Left hindlimb (tissue), 1 donor: ENCODE data around the gene C16orf74.

Experiments
- DNase-seq: peaks from one replicate; pipeline ENCODE4 v3.0.0-alpha.2; 2018

The C16orf74 gene

DNA sequence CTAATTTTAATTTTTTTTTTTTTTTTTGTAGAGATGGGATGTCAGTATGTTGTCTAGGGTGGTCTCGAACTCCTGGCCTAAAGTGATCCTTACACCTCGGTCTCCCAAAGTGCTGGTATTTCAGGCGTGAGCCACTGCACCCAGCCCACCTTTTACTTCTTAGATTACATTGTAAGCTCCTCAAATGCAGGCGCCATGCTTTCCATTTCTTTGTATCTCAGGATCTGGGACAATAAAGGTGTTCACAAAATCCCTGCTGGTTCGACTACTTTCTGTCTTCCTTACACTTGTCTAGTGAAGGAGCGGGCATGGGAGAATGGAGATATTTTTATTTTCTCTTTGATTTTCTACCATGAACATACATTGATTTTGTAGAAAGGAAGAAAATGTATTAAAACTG is 23.2 kb upstream of the C16orf74 start:
- DNase-seq = no peak

GRCh38 chr16:85773044-85773443 is 22.1 kb upstream of the C16orf74 start:
- DNase-seq = no peak

DNA sequence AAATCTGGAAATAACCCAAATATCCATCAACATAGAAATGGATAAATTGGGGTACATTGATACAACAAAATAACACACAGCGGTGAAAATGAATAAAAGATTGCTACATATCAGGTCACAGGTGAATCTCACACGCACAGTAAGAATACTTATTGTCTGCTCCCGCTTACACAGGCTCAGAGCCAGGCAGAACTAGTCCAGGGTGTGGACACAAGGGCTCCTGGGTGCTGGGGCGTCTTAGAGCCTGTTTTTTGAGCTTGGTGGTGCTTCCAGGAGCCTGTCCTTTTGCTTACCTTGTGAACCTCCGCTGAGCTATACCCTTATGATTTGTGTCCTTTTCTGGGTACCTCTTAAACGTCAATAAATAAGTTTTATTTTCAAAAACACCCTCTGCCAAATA is 19.8 kb upstream of the C16orf74 start:
- no peak for DNase-seq

- DNase-seq = no peak
Measured at GRCh38 chr16:85768199-85768598, 17.3 kb upstream of the C16orf74 start.

DNA sequence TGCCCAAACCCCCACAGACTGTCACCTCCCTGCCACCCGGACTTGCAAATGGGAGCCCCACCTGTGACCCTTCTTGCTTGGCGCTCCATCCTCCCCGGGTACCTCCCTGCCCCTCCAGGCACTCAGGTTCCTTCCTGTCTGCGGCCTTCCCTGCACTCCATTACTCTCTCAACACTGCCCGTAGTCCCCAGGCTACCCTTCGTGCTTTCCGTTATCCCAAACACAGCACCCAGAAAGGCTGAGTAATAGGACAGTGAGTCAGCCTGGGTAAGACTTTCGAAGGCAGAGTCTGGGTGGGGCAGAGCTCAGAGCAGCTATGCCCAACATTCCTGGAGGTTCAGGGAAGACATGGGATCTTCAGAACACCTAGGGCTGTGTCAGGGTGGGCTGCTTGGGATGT is 16.6 kb upstream of the C16orf74 start:
- no peak for DNase-seq

DNA sequence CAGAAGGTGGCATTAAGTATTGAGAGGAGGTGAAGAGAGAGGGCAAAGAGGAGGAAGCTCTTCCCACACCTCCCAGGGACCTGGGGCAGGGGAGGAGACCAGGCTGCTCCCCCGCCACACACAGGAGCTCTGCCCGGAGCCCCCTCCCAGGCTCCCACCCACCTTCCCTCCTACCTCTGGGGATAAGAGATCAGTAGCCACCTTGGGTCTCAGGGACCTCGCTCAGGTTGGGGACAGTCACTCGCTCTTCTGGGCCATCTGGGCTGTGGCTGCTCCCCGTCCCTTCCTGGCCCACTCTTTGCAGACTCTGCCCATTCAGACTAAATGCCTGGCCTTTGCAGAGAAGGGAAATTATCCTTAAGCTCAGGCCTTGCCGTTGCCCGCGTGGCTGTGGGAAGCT is 14.9 kb upstream of the C16orf74 start:
- no peak for DNase-seq

GRCh38 chr16:85765211-85765610 is 14.3 kb upstream of the C16orf74 start:
- no peak for DNase-seq

DNA sequence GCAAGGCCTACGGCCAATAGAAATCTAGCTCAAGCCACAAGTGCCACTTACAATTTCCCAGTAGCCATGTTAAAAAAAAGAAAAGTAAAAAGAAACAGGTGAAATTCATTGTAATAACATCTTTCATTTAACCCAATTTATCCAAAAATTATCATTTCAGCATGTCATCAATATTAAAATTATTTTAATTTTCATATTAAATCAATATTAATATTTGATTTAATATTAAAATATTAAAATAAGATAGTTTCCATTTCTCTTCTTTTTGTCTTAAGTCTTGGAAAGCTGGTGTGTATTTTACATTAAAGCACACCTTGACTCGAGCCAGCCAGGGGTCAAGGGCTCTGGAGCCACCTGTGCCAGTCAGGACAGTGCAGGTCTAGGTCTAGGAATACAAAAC is 12.7 kb upstream of the C16orf74 start:
- no peak for DNase-seq

DNA sequence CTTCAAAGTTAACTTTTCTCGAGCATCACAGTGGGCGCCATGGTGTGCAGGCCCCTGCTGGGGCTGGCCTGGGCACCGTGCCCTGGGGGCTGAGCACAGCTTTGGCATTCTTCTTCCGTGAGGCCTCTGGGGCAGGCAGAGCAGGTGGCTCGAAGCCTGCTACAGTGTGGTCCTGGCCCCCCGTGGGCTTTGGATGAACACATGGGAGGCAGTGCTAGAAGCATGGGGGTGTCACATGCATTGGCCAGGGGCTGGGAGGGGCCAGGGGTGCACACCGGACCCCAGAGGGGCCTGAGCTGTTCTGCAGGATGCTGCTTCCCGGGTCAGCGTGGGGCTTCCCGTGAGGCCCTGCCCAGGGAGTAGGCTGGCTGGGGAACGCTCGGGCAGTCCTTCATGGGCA is 12.1 kb upstream of the C16orf74 start:
- DNase-seq = no peak

DNA sequence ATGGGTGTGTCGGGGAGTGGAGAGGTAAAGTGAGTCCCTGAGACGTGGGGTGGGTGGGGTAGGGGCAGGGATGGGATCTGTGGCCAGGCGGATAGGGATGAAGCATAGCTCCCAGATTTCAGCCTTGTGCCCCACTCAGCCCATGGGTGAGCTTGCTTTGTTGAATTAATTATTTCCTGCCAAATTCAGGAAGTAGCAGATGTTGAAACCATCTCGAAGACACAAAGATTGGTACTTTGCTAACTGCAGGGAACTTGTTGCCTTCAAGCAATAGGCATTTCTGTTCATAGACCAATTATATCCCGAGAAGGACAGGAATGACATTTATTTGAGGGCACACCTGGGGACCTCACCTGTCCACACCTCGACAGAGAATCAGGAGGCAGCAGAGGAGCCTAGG is 11.0 kb upstream of the C16orf74 start:
- no peak for DNase-seq

DNA sequence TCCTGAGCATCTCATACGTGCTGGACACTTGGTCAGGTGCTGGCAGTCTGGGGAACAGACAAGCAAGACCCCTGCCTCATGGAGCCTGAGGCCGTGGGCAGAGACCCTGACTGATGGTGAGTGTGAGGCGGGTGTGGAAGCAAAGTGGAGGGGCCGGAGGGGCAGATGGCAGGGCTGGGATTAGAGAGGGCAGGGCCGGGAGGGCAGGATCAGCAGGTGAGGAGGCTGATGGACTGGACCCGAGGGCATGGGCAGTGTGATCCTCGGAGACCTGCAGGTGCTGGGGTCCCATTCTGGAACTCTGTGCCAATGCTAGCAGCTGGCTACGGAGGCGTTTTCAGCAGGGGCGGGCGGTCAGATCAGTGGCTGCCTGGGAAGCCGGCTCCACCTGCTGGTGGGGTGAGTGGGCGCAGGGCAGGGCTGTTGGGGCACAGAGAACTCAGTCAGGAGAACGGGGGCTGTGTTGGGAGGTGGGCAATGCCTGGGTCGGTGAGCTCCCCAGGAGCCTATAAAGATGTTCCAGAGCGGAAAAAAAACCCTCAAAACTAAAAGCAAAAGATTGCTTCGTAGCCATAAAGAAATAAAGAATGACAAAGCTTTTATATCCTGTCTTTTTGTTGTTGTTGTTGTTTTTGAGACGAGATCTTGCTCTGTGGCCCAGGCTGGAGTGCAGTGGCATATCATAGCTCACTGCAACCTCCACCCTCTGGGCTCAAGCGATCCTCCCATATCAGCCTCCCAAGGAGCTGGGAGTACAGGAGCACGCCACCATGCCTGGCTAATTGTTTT is 8.9 kb upstream of the C16orf74 start:
- no peak for DNase-seq

DNA sequence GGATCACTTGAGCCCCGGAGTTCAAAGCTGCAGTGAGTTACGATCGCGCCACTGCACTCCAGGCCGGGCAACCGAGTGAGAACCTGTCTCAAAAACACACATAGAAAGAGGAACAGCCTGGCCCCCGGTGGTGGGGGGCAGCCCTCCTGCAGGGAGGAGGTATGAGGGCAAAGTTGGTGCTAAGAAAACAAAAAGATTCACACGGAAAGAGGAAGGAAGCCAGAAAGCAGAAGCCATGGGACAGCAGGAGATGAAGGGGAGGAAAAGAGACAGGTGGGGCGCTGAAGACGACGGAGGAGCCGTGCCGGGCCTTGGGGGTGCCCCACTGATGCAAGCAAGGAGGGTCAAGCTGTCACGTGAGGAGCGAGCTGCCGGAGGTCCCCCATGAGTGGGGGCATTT is 8.2 kb upstream of the C16orf74 start:
- no peak for DNase-seq

DNA sequence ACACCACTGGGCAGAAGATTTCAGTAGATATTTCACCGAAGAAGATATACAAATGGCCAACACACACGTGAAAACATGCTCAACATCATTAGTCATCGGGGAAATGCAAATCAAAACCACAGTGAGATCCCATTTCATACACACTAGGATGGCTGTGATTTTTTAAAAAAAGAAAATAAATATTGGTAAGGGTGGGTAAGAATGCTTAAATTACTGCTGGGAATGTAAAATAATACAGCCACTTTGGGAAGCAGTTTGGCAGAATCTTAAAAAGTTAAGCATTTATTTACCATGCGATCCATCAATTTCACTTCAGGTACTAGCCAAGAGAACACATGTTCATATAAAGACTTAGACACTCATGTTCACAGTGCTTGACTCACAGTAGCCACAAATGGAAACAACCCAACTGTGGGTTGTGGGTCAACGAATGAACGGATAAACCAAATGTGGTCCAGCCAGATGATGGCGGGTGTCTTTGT is 6.5 kb upstream of the C16orf74 start:
- DNase-seq = no peak

- DNase-seq = no peak
Measured at GRCh38 chr16:85755929-85756768, 5.3 kb upstream of the C16orf74 start.

- no peak for DNase-seq
Measured at GRCh38 chr16:85754413-85754812, 3.5 kb upstream of the C16orf74 start.

DNA sequence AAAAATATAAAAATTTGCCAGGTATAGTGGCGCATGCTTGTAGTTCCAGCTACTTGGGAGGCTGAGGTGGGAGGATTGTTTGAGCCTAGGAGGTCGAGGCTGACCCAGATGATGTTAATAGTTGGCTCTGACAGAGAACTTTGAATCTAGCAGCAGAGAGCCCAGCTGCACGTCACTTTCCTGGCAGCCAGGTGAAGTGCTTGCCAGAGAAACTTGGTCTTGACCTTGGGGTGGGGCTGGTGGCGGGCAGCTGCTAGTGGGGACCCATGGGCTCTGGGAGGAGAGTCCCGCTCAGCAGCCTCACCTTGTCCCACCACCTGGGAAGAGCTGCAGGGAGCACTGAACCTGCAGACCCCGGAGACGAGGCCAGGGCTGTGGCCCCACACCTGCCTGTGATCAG is 3.1 kb upstream of the C16orf74 start:
- no peak for DNase-seq

DNA sequence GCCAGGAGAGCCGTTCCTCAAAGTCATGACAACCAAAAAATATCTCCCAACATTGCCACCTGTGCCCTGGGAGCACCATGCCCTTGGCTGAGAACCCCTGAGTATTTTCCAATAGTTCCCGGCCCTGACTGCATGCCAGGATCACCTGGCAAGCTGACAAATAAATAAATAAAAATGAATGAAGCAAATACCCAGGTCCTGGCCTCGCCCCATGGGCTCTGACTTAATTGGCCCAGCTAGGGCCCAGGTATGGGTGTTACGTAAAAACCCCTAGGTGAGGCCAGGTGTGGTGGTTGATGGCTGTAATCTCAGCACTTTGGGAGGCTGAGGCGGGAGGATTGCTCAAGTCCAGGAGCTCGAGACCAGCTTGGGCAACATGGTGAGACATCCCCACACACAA is 2.7 kb upstream of the C16orf74 start:
- DNase-seq = no peak

DNA sequence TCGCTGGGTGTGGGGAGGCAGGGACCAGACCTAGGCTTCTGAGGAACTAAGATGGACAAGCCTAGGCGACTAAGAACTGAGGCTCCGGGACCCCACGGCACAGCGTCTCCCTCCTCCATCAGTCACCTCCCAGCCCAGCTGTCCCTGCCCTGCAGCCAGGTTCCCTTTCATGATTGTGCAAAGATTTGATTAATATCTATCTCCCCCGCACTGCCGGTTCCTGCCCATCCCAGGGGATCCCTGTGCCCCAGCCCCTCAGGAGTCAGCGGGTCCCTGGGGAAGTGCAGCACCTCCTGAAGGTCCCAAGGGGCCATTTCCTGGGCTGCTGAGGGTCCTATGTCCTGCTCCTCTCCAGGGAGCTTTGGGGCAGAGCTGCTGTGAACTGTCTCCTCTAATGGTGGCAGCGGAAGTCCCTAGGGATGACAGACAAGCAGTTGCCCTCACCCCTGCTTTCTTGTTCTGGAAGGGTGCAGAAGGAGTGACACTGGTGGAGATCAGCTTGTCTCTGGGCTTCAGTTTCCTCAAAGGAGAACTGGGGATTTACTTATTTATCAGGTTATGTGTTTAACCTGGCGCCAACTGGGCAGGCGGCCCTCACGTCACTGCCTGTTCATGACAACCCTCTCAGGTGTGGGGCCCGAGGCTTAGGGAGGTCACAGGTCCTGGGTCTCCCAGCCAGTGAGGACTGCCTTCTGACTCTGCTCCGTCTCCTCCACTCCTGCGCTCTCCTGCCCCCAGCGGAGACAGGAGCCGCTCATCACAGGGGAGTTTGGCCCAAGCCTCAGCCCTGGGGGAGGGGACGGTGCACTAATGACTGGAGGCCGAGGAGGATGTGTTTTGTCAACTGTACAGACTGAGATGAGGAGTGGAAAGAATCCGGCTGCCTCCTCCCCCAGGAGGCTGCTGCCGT is 1.9 kb upstream of the C16orf74 start:
- no peak for DNase-seq

- no peak for DNase-seq
Measured at GRCh38 chr16:85751698-85752501, 1.0 kb upstream of the C16orf74 start.

- DNase-seq = peak; percentile 62
Measured at GRCh38 chr16:85750146-85750826, 610 bp downstream of the C16orf74 start.

- no peak for DNase-seq
Measured at GRCh38 chr16:85749771-85750145, 1.1 kb downstream of the C16orf74 start.
